Measurements from ENCODE around the gene PCYT2.

- TF ChIP-seq CTCF (tag by site-specific recombination; IDR thresholded peaks at IDR 0.05) (no peak), ZNF777 (tag by site-specific recombination; IDR thresholded peaks at IDR 0.05; ENCODE audit: borderline replicate concordance) (no peak), ZIC2 (tag by site-specific recombination; IDR thresholded peaks at IDR 0.05) (no peak), PRDM4 (tag by site-specific recombination; IDR thresholded peaks at IDR 0.05) (no peak)
Observed at GRCh38 chr17:81902653-81903414, 8.4 kb downstream of the PCYT2 start.

All from HEK293 (cell line).